HEK293 (cell line): Measurements from ENCODE around the gene HSPA8.
"Not testable (repeated sequence)": the region's sequence is repeated elsewhere in the genome, so short reads cannot be mapped to it uniquely, and the experiment has no call there.

Experiments
- CTCF ChIA-PET: fragments of 350-600 bp; formaldehyde crosslinking; extraction: SDS; loops from one replicate; lab custom pipeline; 2021; ENCODE audit warnings: antibody characterized with exemption; lab: Yijun Ruan, JAX
- POLR2A ChIA-PET: fragments of 300-600 bp; formaldehyde crosslinking; extraction: SDS; loops from one replicate; lab custom pipeline; 2020; ENCODE audit warnings: antibody characterized with exemption, inconsistent platforms; lab: Yijun Ruan, JAX
- H3K27ac ChIP-seq: fragments of 200-500 bp; sonication (Bioruptor generic); 2 replicates; pipeline ENCODE4 v1.5.1; 2014; ENCODE audit warnings: low read depth, low read length, control low read depth, inconsistent platforms; ENCODE audit errors: extremely low read depth
- H3K36me3 ChIP-seq, 2 experiments: fragments of 200-500 bp in 1 of 2; sonication (Bioruptor generic) in 1 of 2; 1 replicate in 1 of 2; 2 replicates in 1 of 2; pipeline ENCODE4 v1.5.1; 2014 to 2017; ENCODE audit warnings: inconsistent platforms in 2 of 2, low read length in 2 of 2; ENCODE audit not compliant: control insufficient read depth in 2 of 2, insufficient read depth in 1 of 2
- H3K4me1 ChIP-seq: fragments of 200-500 bp; sonication (Bioruptor generic); 2 replicates; pipeline ENCODE4 v1.5.1; 2014; ENCODE audit warnings: mild to moderate bottlenecking, low read length, inconsistent platforms; ENCODE audit not compliant: control insufficient read depth, insufficient read depth
- H3K4me3 ChIP-seq: 2 replicates; pipeline ENCODE4 v1.5.1; 2011; ENCODE audit warnings: low read depth, mild to moderate bottlenecking, control low read depth, low read length, moderate library complexity
- H3K9me3 ChIP-seq: fragments of 200-500 bp; sonication (Bioruptor generic); 2 replicates; pipeline ENCODE4 v1.5.1; 2014; ENCODE audit warnings: low read depth, low read length, inconsistent platforms; ENCODE audit not compliant: control insufficient read depth, insufficient read depth
- GLI2 ChIP-seq: fragments of 450-650 bp; formaldehyde crosslinking; IDR thresholded peaks from 2 replicates; pipeline ENCODE4; 2017; ENCODE audit warnings: missing biosample characterization, missing genetic modification characterization, low read depth, borderline replicate concordance
- MEIS1 ChIP-seq: sonication (generic); formaldehyde crosslinking; IDR thresholded peaks from 2 replicates; pipeline ENCODE4 v1.8.1; 2022; ENCODE audit warnings: missing genetic modification reagents, mild to moderate bottlenecking, borderline replicate concordance
- TRIM28 ChIP-seq: IDR thresholded peaks from 2 replicates; pipeline ENCODE4 v1.6.1; 2011; ENCODE audit warnings: low read length, control low read depth, borderline replicate concordance
- ZBTB20 ChIP-seq: fragments of 450-650 bp; formaldehyde crosslinking; IDR thresholded peaks from 2 replicates; pipeline ENCODE4 v1.5.1; 2016; ENCODE audit warnings: missing biosample characterization, missing genetic modification characterization
- ZFP69B ChIP-seq: fragments of 450-650 bp; formaldehyde crosslinking; IDR thresholded peaks from 2 replicates; pipeline ENCODE4 v1.5.1; 2016; ENCODE audit warnings: missing biosample characterization, missing genetic modification characterization
- ZNF112 ChIP-seq: fragments of 450-650 bp; formaldehyde crosslinking; IDR thresholded peaks from 2 replicates; pipeline ENCODE4 v1.5.0; 2017; ENCODE audit warnings: missing biosample characterization, missing genetic modification characterization
- ZNF138 ChIP-seq: fragments of 450-650 bp; formaldehyde crosslinking; IDR thresholded peaks from 2 replicates; pipeline ENCODE4 v1.5.1; 2016; ENCODE audit warnings: missing biosample characterization, missing genetic modification characterization, borderline replicate concordance
- ZNF155 ChIP-seq: fragments of 450-650 bp; formaldehyde crosslinking; IDR thresholded peaks from 2 replicates; pipeline ENCODE4 v1.5.1; 2016; ENCODE audit warnings: missing biosample characterization, missing genetic modification characterization
- ZNF26 ChIP-seq: fragments of 450-650 bp; formaldehyde crosslinking; IDR thresholded peaks from 2 replicates; pipeline ENCODE4 v1.5.1; 2016; ENCODE audit warnings: missing biosample characterization, missing genetic modification characterization
- ZNF341 ChIP-seq: fragments of 450-650 bp; formaldehyde crosslinking; IDR thresholded peaks from 2 replicates; pipeline ENCODE4; 2016; ENCODE audit warnings: low read depth, missing biosample characterization, missing genetic modification characterization
- ZNF626 ChIP-seq: fragments of 450-650 bp; sonication (Bioruptor Pico); formaldehyde crosslinking; IDR thresholded peaks from 2 replicates; pipeline ENCODE4 v1.5.1; 2018; ENCODE audit warnings: missing biosample characterization, missing genetic modification characterization, inconsistent platforms
- ZNF664 ChIP-seq: fragments of 450-650 bp; formaldehyde crosslinking; IDR thresholded peaks from 2 replicates; pipeline ENCODE4 v1.5.1; 2016; ENCODE audit warnings: missing biosample characterization, missing genetic modification characterization
- ZNF692 ChIP-seq: fragments of 450-650 bp; formaldehyde crosslinking; IDR thresholded peaks from 2 replicates; pipeline ENCODE4 v1.5.1; 2016; ENCODE audit warnings: missing biosample characterization, missing genetic modification characterization
- ZNF785 ChIP-seq: fragments of 450-650 bp; formaldehyde crosslinking; IDR thresholded peaks from 2 replicates; pipeline ENCODE4 v1.5.1; 2016; ENCODE audit warnings: missing biosample characterization, missing genetic modification characterization
- ZXDB ChIP-seq: fragments of 450-650 bp; formaldehyde crosslinking; IDR thresholded peaks from 2 replicates; pipeline ENCODE4 v1.5.1; 2016; ENCODE audit warnings: missing biosample characterization, missing genetic modification characterization
- TF ChIP-seq, protein P1 (sequence below): fragments of 450-650 bp; formaldehyde crosslinking; IDR thresholded peaks from 2 replicates; pipeline ENCODE4 v1.5.1; 2016; ENCODE audit warnings: missing biosample characterization, missing genetic modification characterization
- TF ChIP-seq, protein P2 (sequence below): fragments of 450-650 bp; formaldehyde crosslinking; IDR thresholded peaks from 2 replicates; pipeline ENCODE4 v1.5.1; 2016; ENCODE audit warnings: missing biosample characterization, missing genetic modification characterization

Gene HSPA8

GRCh38 chr11:123060277-123061000 lies 1.5 kb downstream of the HSPA8 start:
- Histone ChIP-seq H3K4me3 (peak overlapping the region; percentile 88), H3K4me1 (no peaks in the 10 kb centered on the region), H3K9me3 (no peaks in the 10 kb centered on the region), H3K36me3 (peaks cover 13 to 63% of the 10 kb centered on the region in 2 experiments)
- CTCF ChIA-PET = interaction anchor here (0.6 to 1.2 kb wide), 6 partner anchors 30 to 469 kb away, joined by 3 to 6 read pairs (median 4); no protein-coding TSS in a partner anchor
- TF ChIP-seq, protein P1, sequence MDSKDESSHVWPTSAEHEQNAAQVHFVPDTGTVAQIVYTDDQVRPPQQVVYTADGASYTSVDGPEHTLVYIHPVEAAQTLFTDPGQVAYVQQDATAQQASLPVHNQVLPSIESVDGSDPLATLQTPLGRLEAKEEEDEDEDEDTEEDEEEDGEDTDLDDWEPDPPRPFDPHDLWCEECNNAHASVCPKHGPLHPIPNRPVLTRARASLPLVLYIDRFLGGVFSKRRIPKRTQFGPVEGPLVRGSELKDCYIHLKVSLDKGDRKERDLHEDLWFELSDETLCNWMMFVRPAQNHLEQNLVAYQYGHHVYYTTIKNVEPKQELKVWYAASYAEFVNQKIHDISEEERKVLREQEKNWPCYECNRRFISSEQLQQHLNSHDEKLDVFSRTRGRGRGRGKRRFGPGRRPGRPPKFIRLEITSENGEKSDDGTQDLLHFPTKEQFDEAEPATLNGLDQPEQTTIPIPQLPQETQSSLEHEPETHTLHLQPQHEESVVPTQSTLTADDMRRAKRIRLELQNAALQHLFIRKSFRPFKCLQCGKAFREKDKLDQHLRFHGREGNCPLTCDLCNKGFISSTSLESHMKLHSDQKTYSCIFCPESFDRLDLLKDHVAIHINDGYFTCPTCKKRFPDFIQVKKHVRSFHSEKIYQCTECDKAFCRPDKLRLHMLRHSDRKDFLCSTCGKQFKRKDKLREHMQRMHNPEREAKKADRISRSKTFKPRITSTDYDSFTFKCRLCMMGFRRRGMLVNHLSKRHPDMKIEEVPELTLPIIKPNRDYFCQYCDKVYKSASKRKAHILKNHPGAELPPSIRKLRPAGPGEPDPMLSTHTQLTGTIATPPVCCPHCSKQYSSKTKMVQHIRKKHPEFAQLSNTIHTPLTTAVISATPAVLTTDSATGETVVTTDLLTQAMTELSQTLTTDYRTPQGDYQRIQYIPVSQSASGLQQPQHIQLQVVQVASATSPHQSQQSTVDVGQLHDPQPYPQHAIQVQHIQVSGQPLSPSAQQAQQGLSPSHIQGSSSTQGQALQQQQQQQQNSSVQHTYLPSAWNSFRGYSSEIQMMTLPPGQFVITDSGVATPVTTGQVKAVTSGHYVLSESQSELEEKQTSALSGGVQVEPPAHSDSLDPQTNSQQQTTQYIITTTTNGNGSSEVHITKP = 0 out of 2 replicates have a peak, but pooled peaks have one; percentile 21
- TF ChIP-seq ZNF155 (tag by site-specific recombination) (no peak), GLI2 (tag by site-specific recombination) (no peak)
- TF ChIP-seq, all 188 proteins: peak for 1
- no peak overlapping the region; the same call in 1 of the 2 replicates for H3K27ac ChIP-seq
- POLR2A ChIA-PET = interaction anchor here (0.8 to 2.3 kb wide), 4 partner anchors 16 to 192 kb away, joined by 3 to 12 read pairs (median 3); no protein-coding TSS in a partner anchor

DNA sequence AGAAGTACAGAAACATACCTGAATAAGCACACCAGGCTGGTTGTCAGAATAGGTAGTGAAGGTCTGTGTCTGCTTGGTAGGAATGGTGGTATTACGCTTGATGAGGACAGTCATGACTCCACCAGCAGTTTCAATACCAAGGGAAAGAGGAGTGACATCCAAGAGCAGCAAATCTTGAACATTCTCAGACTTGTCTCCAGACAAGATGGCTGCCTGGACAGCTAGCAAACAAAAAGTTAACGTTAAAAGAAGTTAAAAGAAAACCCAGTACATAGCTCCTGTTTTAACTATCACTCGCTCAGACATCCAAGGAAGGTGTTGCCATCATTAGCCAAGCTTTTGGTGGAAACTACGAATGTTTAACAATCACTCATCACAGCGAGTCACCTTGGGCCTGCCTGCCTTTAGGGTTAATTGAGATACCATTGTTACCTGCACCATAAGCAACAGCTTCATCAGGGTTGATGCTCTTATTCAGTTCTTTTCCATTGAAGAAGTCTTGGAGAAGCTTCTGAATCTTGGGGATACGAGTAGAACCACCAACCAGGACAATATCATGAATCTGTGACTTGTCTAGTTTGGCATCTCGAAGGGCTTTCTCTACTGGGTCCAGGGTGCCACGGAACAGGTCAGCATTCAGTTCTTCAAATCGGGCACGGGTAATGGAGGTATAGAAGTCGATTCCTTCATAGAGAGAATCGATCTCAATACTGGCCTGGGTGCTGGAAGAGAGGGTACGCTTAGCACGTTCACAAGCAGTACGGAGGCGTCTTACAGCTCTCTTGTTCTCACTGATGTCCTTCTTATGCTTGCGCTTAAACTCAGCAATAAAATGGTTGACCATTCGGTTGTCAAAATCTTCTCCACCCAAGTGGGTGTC lies 2.7 kb downstream of the HSPA8 start:
- POLR2A ChIA-PET, H3K9me3 ChIP-seq, H3K27ac ChIP-seq: not testable (repeated sequence)
- Histone ChIP-seq H3K4me3 (peak overlapping the region; percentile 88), H3K36me3 (peaks cover 15 to 68% of the 10 kb centered on the region in 2 experiments)
- CTCF ChIA-PET = interaction anchor here (1.2 kb wide), 1 partner anchor 188 kb away, joined by 5 read pairs; no protein-coding TSS in a partner anchor
- TF ChIP-seq ZNF664 (tag by site-specific recombination) = peak; percentile 46; the same call in 1 of the 2 replicates
- TF ChIP-seq, all 188 proteins: peak for 1; not testable (repeated sequence) for 187
- not testable (repeated sequence) for H3K4me1 ChIP-seq

- CTCF ChIA-PET = interaction anchor here (0.6 to 1.9 kb wide), 5 partner anchors 11 to 350 kb away, joined by 3 to 7 read pairs (median 3); no protein-coding TSS in a partner anchor
- POLR2A ChIA-PET = interaction anchor here (0.6 to 2.5 kb wide), 4 partner anchors 22 to 204 kb away, joined by 3 to 7 read pairs (median 4); no protein-coding TSS in a partner anchor
- Histone ChIP-seq H3K4me3 (no peak overlapping the region), H3K9me3 (no peaks in the 10 kb centered on the region), H3K36me3 (peaks cover 15 to 77% of the 10 kb centered on the region in 2 experiments), H3K4me1 (no peaks in the 10 kb centered on the region), H3K27ac (no peak overlapping the region)
- TF ChIP-seq ZNF785 (tag by site-specific recombination) (no peak), ZNF112 (tag by site-specific recombination) (no peak), ZNF692 (tag by site-specific recombination) (no peak), TRIM28 (no peak), ZBTB20 (tag by site-specific recombination) (no peak), ZNF341 (tag by site-specific recombination) (no peak), ZXDB (no peak), ZFP69B (tag by site-specific recombination) (no peak), ZNF138 (tag by site-specific recombination) (no peak), ZNF26 (tag by site-specific recombination) (no peak), ZNF626 (tag by site-specific recombination) (no peak), MEIS1 (CRISPR knock-in tag) (no peak)
- TF ChIP-seq, protein P2, sequence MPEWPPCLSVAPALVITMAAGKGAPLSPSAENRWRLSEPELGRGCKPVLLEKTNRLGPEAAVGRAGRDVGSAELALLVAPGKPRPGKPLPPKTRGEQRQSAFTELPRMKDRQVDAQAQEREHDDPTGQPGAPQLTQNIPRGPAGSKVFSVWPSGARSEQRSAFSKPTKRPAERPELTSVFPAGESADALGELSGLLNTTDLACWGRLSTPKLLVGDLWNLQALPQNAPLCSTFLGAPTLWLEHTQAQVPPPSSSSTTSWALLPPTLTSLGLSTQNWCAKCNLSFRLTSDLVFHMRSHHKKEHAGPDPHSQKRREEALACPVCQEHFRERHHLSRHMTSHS = no peak
Measured at GRCh38 chr11:123057661-123058305, 4.2 kb downstream of the HSPA8 start.
